AG04449 (cell line): ENCODE measurements around the gene GNS.

Experiments
- CTCF ChIA-PET: fragments of 350-600 bp; formaldehyde crosslinking; extraction: SDS; loops from one replicate; lab custom pipeline; 2021; ENCODE audit warnings: antibody characterized with exemption; lab: Yijun Ruan, JAX
- POLR2A ChIA-PET: fragments of 400-600, 350-600 bp; formaldehyde crosslinking; extraction: SDS; loops from one replicate; lab custom pipeline; 2020; ENCODE audit warnings: antibody characterized with exemption, inconsistent platforms; lab: Yijun Ruan, JAX
- DNase-seq: peaks from one replicate; pipeline ENCODE4 v3.0.0-alpha.2; 2010; ENCODE audit warnings: low read depth, low spot score
- H3K4me3 ChIP-seq: 2 replicates; pipeline ENCODE4 v1.5.1; 2011; ENCODE audit warnings: low read depth, mild to moderate bottlenecking, control low read depth, low read length
- CTCF ChIP-seq: IDR thresholded peaks from one replicate; pipeline ENCODE4 v1.5.1; 2011; ENCODE audit warnings: mild to moderate bottlenecking, moderate library complexity, low read length, control low read depth, inconsistent platforms; ENCODE audit not compliant: insufficient read depth; ENCODE audit errors: missing control alignments

GNS gene

GRCh38 chr12:64674367-64674922 is 84.8 kb downstream of the GNS start:
- no peak for TF ChIP-seq CTCF
- POLR2A ChIA-PET: no interaction called here
- H3K4me3 ChIP-seq: no peak overlapping the region
- CTCF ChIA-PET: interaction anchor here (1.1 to 1.6 kb wide), 2 partner anchors 14 to 125 kb away, joined by 3 to 6 read pairs; no protein-coding TSS in a partner anchor
- no peak for DNase-seq

- no peak for DNase-seq
- CTCF ChIA-PET: interaction anchor here (0.7 to 1.6 kb wide), 3 partner anchors 13 to 124 kb away, joined by 3 to 6 read pairs (median 4); no protein-coding TSS in a partner anchor
- H3K4me3 ChIP-seq: no peak overlapping the region
- POLR2A ChIA-PET: no interaction called here
- TF ChIP-seq CTCF: no peak
These were observed 85.6 kb downstream of the GNS start for GRCh38 chr12:64673490-64674169.

- POLR2A ChIA-PET: no interaction called here
- DNase-seq: no peak
These were observed 86.2 kb downstream of the GNS start for GRCh38 chr12:64672925-64673409.

GRCh38 chr12:64671681-64672080 is 87.5 kb downstream of the GNS start:
- DNase-seq: no peak
- POLR2A ChIA-PET: no interaction called here
- H3K4me3 ChIP-seq: no peak overlapping the region
- no peak for TF ChIP-seq CTCF
- CTCF ChIA-PET: interaction anchor here (2.7 kb wide), 1 partner anchor 122 kb away, joined by 7 read pairs; no protein-coding TSS in a partner anchor

More at GRCh38 chr12:64672925-64673409, 86.2 kb downstream of the GNS start:
- no peak overlapping the region for H3K4me3 ChIP-seq
- CTCF ChIA-PET: interaction anchor here (1.6 kb wide), 1 partner anchor 124 kb away, joined by 6 read pairs; no protein-coding TSS in a partner anchor
- no peak for TF ChIP-seq CTCF

- POLR2A ChIA-PET: no interaction called here
- CTCF ChIA-PET: interaction anchor here (0.9 to 2.7 kb wide), 2 partner anchors 10 to 121 kb away, joined by 5 to 7 read pairs; no protein-coding TSS in a partner anchor
- no peak for TF ChIP-seq CTCF
- H3K4me3 ChIP-seq: no peak overlapping the region
- no peak for DNase-seq
These were observed 88.1 kb downstream of the GNS start for GRCh38 chr12:64670919-64671639.
